ENCODE measurements around the gene CD6.

- TF ChIP-seq SPI1 (IDR thresholded peaks at IDR 0.05; ENCODE audit: low read depth, low read length) (no peak), POLR2A (IDR thresholded peaks at IDR 0.05; ENCODE audit: low read depth, low read length) (no peak), POLR2AphosphoS5 (IDR thresholded peaks at IDR 0.05; ENCODE audit: low read depth, low read length) (no peak), TAF1 (IDR thresholded peaks at IDR 0.05; ENCODE audit: low read depth, low read length) (no peak)
Measured at GRCh38 chr11:60984149-60984548, 12.7 kb downstream of the CD6 start.
